Ammon's horn (tissue), 1 donor: ENCODE data around the gene IL6.
A peak's percentile ranks its signal among the peaks of the same experiment; 100 is the strongest.
"Not testable (repeated sequence)": the region's sequence is repeated elsewhere in the genome, so short reads cannot be mapped to it uniquely, and the experiment has no call there.

ENCODE experiments used
- DNase-seq: peaks from one replicate; pipeline ENCODE4 v3.0.0-alpha.2; 2016; ENCODE audit warnings: low spot score

The IL6 gene

DNA sequence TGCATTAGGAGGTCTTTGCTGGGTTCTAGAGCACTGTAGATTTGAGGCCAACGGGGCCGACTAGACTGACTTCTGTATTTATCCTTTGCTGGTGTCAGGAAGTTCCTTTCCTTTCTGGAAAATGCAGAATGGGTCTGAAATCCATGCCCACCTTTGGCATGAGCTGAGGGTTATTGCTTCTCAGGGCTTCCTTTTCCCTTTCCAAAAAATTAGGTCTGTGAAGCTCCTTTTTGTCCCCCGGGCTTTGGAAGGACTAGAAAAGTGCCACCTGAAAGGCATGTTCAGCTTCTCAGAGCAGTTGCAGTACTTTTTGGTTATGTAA, 675 bp downstream of the IL6 start:
- DNase-seq: no peak

DNA sequence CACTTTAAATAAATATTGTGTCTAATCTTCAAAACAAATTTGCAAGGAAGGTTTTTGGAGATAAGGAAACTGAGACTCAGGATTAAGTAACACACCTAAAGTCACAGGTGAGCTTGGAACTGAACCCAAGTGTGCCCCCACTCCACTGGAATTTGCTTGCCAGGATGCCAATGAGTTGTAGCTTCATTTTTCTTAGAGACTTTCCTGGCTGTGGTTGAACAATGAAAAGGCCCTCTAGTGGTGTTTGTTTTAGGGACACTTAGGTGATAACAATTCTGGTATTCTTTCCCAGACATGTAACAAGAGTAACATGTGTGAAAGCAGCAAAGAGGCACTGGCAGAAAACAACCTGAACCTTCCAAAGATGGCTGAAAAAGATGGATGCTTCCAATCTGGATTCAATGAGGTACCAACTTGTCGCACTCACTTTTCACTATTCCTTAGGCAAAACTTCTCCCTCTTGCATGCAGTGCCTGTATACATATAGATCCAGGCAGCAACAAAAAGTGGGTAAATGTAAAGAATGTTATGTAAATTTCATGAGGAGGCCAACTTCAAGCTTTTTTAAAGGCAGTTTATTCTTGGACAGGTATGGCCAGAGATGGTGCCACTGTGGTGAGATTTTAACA, 1.5 kb downstream of the IL6 start:
- DNase-seq: peak; percentile 47

DNA sequence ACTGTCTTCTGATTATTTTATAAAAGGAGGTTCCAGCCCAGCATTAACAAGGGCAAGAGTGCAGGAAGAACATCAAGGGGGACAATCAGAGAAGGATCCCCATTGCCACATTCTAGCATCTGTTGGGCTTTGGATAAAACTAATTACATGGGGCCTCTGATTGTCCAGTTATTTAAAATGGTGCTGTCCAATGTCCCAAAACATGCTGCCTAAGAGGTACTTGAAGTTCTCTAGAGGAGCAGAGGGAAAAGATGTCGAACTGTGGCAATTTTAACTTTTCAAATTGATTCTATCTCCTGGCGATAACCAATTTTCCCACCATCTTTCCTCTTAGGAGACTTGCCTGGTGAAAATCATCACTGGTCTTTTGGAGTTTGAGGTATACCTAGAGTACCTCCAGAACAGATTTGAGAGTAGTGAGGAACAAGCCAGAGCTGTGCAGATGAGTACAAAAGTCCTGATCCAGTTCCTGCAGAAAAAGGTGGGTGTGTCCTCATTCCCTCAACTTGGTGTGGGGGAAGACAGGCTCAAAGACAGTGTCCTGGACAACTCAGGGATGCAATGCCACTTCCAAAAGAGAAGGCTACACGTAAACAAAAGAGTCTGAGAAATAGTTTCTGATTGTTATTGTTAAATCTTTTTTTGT, 2.3 kb downstream of the IL6 start:
- no peak for DNase-seq

DNA sequence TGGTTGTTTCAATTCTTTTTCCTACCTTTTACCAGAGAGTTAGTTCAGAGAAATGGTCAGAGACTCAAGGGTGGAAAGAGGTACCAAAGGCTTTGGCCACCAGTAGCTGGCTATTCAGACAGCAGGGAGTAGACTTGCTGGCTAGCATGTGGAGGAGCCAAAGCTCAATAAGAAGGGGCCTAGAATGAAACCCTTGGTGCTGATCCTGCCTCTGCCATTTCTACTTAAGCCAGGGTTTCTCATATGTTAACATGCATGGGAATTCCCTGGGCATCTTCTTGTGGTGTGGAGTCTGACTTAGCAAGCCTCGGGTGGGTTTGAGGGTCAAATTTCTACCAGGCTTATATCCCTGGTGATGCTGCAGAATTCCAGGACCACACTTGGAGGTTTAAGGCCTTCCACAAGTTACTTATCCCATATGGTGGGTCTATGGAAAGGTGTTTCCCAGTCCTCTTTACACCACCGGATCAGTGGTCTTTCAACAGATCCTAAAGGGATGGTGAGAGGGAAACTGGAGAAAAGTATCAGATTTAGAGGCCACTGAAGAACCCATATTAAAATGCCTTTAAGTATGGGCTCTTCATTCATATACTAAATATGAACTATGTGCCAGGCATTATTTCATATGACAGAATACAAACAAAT, 3.2 kb downstream of the IL6 start:
- no peak for DNase-seq

DNA sequence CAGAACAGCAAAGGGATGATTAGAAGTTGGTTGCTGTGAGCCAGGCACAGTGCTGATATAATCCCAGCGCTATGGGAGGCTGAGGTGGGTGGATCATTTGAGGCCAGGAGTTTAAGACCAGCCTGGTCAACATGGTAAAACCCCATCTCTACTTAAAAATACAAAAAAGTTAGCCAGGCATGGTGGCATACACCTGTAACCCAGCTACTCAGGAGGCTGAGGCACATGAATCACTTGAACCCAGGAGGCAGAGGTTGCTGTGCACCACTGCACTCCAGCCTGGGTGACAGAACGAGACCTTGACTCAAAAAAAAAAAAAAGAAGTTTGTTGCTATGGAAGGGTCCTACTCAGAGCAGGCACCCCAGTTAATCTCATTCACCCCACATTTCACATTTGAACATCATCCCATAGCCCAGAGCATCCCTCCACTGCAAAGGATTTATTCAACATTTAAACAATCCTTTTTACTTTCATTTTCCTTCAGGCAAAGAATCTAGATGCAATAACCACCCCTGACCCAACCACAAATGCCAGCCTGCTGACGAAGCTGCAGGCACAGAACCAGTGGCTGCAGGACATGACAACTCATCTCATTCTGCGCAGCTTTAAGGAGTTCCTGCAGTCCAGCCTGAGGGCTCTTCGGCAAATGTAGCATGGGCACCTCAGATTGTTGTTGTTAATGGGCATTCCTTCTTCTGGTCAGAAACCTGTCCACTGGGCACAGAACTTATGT, 4.1 kb downstream of the IL6 start:
- DNase-seq: no peak

DNA sequence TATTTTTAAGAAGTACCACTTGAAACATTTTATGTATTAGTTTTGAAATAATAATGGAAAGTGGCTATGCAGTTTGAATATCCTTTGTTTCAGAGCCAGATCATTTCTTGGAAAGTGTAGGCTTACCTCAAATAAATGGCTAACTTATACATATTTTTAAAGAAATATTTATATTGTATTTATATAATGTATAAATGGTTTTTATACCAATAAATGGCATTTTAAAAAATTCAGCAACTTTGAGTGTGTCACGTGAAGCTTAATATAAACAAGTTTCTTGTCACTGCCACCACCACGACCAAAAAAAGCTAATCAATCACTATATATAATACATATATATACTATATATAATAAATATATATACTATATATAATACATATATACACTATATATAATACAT, 4.8 kb downstream of the IL6 start:
- DNase-seq: no peak

DNA sequence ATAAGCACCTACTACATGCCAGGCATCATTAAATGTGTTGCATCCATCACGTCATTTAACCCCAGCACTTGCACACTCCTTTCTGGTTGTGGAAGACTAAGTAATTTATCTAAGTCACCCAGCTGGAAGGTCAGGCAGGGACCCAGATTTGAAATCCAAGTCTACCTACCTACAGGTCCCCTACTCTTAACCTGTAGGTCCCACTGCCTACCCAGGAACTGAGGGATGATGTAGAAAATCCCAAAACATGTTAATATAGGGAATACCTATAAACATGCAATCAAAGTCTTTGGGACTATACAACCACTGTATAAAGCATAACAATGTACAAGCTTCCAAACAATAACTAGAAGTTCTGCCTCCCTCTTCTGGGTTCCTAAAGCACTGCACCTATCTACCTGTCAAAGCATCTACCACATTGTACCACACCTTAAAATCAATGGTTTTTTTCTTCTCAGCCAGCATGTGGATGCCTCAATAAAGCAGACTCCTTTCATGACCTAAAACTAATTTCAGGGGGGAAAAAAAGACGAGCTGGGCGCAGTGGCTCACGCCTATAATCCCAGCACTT, 5.6 kb downstream of the IL6 start:
- DNase-seq: no peak

DNA sequence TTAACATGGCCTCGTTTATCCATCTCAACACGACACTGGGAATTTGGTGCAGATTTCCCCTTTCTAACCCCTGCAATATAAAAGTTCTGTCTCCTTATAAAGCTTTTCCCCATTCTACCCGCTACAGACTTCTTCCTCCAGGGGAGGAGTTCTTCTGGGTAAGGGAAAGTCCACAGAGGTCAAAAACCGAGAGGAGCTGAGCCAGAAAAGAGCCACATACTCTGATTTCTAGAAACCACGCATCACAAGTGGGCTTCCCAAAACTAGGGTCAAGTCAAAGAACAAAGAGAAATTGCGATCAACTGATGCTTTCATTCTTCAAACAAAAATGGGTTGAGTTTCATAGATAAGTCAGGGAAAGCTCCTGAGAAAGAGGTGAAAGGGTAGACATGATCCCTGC, 6.8 kb downstream of the IL6 start:
- DNase-seq: no peak

DNA sequence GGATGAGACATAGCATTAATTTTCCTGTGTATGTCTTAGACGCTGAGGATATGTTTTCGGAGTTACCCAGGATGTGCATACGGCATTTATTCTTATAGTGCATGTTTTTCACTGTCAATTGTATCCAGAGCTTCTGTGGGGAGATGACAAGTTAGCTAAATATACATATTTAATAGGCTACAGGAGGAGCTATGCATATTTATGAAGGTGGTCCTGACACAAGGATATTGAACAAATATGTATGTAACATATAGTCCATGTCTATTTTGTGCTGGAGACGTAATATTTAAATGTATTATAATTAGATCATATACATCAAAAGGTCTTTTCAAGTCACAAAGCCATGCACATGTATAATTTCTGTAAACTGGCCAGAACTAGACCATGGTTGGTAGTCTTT, 16.0 kb downstream of the IL6 start:
- no peak for DNase-seq

DNA sequence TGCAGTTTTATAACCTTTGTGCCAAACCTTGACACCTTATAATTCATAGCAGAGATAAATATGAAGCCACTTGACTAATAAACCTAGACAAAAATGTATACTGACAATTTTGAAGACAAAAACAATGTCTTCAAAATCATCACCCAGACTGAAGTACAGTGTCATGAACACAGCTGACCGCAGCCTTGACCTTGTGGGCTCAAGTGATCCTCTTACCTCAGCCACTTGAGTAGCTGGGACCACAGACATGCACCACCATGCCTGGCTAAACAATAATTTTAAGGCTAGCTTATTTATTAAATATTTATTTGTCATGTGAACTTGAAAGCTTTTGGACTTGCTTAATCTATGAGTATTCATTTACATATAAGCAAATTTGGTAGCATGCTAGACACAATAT, 24.3 kb downstream of the IL6 start:
- no peak for DNase-seq

DNA sequence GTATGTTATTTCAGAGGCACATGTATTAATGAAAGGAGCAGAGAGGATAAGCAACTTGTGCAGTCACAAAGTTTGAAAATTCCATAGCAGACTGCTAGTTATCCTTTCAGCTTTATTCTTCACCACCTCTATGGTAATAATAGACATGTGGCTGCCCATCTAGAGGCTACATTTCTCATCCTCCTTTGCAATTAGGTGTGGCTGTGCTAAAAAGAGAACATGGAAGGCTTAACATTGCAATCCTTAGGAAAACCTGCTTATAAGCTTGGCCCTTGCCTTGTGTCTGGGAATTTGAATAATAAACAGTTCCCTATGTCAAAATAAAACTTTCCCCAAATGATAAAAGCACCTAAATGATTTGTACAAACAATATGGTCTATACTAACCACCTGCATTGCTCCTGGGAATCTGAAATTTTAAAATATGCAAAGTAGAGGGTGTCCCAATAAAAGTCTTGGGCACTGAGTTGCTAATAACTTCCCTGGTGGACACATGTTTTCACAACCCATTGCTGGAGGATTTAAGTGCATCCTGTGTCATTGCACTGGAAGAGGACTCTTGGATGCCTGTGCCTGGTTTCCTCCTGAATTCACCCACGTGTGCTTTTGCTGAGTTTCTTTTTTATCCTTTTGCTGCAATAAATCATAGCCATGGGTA, 30.5 kb downstream of the IL6 start:
- no peak for DNase-seq

DNA sequence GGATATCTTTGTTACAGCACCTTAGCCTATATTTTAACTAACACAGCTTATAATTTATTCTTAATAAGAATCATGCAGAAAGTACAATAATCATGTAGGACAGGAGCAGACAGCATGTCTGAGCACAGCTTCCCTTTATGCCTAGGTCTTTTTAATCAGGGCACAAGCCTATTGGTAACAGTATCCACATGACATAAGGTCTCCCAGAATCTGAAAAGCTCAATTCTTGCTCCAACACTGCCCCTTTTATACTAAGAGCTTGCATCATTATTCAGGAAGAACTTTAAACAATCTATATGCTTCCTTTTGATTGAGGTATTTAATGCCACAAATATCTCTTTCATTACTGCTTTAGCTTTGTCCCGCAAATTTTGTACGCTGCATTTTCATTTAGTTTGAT, 31.6 kb downstream of the IL6 start:
- no peak for DNase-seq

DNA sequence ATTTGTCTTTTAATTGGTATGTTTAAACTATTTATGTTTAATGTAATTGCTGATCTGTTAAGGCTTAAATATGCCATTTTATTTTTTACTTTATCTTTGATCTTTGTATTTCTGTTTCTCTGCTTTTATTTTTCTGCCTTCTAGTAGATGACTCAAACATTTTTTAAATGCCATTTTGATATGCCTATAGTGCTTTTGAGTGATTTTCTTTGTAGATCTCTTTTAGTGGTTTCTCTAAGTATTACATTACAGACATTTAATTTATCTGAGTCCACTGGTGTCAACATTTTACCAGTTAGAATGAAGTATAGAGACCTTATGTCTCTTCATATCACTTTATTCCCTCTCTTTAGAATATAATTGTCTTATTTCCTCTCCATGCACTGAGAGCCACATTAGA, 32.7 kb downstream of the IL6 start:
- no peak for DNase-seq

DNA sequence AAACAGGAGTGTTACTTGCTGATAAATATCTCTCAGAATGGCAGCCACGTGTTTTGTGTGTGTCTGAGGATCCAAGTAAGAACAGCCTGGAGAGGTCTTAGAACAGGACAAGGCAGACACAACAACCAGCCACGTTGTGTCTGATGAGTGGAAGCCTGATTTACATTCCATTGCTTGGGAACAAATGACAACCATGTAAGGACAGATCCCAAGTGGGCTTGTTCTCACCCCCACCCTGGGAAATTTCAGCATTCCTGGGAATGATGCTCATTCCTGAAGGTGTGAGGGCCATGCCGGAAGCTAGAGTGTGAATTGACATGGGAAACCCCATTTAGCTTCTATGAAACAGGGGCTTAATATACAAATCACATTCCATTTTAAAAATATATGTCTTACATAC, 35.9 kb downstream of the IL6 start:
- DNase-seq: no peak

DNA sequence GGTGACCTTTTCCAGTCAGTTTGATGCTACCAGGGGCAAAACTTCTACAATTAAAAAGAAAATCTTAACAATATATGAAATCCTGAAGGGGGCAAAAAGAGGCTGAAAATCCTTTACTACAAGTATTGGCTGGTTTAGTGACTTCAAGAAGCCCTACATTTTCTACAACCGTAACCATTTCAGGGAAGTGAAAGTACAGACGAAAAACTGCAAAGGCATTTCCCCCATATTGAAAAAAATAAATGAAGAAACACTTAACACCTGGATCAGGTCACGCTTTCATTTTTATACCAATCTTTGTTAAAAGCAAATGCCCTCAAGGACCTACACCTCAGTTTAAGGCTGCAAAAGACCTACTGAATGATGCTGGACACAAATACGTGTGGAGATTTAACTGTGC, 38.6 kb downstream of the IL6 start:
- no peak for DNase-seq

DNA sequence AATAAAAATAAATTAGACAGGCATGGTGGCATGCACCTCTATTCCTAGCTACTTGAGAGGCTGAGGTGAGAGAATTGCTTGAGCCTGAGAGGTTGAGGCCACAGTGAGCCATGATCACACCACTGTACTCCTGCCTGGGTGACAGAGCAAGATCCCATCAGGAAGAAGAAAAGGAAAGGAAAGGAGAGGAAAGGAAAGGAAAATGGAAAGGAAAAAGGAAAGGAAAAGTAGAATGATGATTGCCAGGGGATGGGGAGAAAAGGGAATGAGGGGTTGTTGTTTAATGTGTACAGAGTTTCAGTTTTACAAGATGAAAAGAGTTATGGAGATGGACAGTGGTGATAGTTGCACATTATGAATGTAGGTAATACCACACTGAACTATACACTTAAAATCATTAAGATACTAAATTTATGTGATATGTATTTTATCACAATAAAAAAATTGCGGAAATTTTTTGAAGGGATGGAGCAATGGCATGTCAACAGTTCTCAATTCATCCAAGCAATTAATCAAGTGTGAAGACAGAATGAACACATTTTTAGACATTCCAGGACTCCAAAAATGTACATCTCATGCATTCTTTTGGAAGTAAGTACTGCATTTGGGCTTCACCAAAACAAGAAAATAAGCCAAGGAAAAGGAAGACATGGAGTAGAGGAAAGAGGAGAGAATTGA, 44.3 kb downstream of the IL6 start:
- no peak for DNase-seq

DNA sequence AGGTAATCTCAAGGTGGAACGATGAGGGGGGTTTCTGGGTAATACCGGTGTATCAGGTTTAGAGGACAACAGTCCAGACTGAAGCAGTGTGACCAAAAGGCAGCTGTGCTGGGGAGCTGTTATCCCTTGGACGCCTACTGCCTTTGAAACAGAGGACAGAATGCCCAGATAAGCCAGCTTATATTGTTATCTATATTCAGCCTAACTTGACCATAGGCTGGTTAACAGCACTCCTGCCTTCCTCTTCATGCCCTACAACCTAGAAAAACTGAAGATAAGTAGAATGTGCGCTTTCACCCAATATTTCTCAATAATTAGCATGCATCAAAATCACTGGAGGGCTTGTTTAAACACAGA, 44.9 kb downstream of the IL6 start:
- DNase-seq: no peak

DNA sequence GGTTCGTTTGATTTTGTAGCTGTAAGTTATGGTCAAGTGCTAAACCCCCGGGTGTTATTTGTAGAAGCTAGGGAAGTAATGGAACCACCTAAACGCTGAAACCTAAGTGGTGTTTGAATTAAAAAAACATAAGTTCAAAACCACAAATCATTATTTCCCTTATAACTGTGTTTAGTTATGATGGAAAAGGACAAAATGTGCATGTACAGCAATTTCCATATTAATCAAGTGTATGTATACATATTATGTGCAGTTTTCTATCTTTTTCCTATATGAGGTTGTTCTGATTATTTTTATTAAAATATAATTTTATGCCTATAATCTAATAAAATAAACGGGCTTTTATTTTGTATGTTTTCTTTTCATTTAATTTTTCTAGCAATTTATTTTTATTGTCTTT, 45.9 kb downstream of the IL6 start:
- DNase-seq: no peak

DNA sequence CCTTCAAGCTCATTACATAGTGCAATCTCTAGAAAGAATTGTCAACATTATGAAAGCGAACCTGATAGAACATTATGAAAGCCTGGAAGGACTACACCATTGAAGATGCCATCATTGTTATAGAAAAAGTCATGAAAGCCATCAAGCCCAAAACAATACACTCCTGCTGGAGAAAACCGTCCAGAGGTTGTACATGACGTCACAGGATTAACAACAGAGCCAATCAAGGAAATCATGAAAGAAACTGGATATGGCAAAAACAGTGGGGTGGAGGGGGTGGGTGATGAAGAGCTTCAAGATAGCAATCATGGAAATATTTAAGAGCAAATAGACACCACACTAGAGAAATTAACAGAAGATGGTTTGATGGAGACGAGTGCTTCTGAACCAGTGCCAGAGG, 50.0 kb downstream of the IL6 start:
- DNase-seq: no peak

DNA sequence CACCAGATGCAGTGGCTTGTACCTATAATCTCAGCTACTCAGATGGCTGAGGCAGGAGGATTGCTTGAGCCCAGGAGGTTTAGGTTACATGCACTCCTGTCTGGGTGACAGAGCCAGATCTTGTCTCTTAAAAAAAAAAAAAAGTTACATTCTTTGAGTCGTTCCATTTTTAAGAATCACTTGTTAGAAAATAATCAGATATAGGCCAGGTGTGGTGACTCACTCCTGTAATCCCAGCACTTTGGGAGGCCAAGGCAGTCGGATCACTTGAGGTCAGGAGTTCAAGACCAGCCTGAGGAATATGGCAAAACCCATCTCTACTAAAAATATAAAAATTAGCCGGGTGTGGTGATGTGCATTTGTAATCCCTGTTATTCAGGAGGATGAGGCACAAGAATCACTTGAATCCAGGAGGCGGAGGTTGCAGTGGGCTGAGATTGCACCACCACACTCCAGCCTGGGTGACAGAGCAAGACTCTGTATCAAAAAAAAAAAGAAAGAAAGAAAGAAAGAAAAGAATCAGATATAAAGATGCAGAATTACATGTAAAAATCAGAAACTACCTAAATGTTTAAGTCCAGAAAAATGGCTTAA, 52.8 kb downstream of the IL6 start:
- not testable (repeated sequence) for DNase-seq

DNA sequence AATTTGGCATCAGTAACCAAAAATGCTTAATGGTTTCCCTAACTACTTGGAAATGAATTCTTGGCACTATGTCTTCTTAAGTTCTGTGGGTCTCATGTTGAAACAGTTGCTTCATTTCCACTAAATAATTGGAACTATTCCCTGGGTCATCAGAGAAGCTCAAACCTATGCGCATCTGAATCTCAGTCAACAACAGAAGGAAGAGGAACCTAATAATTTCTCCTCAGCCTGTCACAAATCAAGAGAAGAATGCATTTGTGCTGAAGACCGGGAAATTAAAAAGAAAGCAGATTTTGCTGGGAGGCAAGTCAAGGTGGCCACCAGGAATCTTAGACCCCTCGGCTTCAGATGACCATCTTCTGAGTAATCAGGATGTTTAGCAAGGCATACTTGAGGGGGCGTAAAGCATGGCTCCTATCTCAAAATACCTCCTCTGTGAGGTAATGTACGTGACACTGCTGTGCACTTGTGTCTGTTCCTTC, 54.3 kb downstream of the IL6 start:
- DNase-seq: no peak
